ENCODE data around the gene PIP5K1A.

DNA sequence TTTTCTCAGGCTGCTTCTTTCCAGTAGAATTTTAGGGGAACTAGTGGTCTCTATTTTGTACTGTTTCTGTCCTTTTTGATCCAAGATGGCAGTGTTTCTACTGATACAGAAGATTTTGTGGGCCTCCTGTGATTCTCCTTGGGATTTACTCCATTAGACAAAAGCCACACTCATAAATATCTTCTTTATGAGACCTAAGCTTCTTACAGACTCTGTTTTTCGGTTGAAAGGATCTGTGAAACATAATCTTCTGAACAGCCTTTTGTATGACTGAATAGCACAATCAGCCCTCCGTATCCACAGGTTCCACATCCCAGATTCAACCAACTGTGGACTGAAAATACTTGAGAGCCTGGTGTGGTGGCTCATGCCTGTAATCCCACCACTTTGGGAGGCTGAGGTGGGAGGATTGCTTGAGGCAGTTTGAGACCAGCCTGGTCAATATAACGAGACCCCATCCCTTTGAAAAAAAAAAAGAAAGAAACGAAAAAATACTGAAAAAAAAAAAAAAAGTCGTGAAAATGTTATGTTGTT, 45.4 kb downstream of the PIP5K1A start:
- TF ChIP-seq POLR2A (IDR thresholded peaks at IDR 0.05; ENCODE audit: control extremely low read depth in 1 of 2, low read depth in 2 of 2, low read length in 2 of 2) (no peak), CTCF (IDR thresholded peaks at IDR 0.05; ENCODE audit: control extremely low read depth in 1 of 3, insufficient read depth in 1 of 3, low read depth in 1 of 3, low read length in 3 of 3) (no peak), RFX5 (IDR thresholded peaks at IDR 0.05; ENCODE audit: borderline replicate concordance, low read depth, low read length) (no peak), GABPA (IDR thresholded peaks at IDR 0.05; ENCODE audit: borderline replicate concordance, insufficient read depth, low read length) (no peak), CEBPB (IDR thresholded peaks at IDR 0.05; ENCODE audit: low read depth, low read length) (no peak), GTF2F1 (IDR thresholded peaks at IDR 0.05; ENCODE audit: borderline replicate concordance, low read depth, low read length) (no peak), ZNF274 (IDR thresholded peaks at IDR 0.05; ENCODE audit: borderline replicate concordance, extremely low read depth, low read length) (no peak), TAF7 (optimal IDR thresholded peaks at IDR 0.05; ENCODE audit: borderline replicate concordance, low read depth, low read length) (no peak), EGR1 (IDR thresholded peaks at IDR 0.05; ENCODE audit: borderline replicate concordance, low read depth, low read length) (no peak), EZH2 (IDR thresholded peaks at IDR 0.05; ENCODE audit: low read depth, low read length, severe bottlenecking) (no peak), TAF1 (IDR thresholded peaks at IDR 0.05; ENCODE audit: low read depth, low read length) (no peak)
- TF ChIP-seq, protein P1, sequence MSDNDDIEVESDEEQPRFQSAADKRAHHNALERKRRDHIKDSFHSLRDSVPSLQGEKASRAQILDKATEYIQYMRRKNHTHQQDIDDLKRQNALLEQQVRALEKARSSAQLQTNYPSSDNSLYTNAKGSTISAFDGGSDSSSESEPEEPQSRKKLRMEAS (IDR thresholded peaks at IDR 0.05), result no peak
- TF ChIP-seq, protein P2, sequence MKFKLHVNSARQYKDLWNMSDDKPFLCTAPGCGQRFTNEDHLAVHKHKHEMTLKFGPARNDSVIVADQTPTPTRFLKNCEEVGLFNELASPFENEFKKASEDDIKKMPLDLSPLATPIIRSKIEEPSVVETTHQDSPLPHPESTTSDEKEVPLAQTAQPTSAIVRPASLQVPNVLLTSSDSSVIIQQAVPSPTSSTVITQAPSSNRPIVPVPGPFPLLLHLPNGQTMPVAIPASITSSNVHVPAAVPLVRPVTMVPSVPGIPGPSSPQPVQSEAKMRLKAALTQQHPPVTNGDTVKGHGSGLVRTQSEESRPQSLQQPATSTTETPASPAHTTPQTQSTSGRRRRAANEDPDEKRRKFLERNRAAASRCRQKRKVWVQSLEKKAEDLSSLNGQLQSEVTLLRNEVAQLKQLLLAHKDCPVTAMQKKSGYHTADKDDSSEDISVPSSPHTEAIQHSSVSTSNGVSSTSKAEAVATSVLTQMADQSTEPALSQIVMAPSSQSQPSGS (IDR thresholded peaks at IDR 0.05; ENCODE audit: low read length), result no peak

Data from H1 (cell line).